Measurements from ENCODE around the gene XAB2.

Gene XAB2

DNA sequence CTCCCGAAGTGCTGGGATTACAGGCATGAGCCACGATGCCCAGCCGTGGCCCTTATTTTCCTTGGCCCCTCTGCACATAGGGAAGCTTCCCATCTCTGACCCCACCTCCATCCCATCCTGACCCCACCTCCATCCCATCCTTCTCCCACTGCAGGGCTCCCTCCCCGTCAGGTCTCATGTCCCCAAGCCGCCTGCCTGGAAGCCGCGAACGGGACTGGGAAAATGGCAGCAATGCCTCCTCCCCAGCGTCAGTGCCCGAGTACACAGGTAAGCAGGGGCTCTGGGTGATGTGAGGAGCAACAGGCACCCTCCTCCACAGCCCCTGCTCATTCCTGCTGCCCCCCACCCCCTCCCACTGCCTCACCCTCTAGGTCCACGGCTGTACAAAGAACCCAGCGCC, 12.2 kb downstream of the XAB2 start:
- no peak for DNase-seq (ENCODE audit: extremely low read depth, low read depth)
- TF ChIP-seq, protein P1, sequence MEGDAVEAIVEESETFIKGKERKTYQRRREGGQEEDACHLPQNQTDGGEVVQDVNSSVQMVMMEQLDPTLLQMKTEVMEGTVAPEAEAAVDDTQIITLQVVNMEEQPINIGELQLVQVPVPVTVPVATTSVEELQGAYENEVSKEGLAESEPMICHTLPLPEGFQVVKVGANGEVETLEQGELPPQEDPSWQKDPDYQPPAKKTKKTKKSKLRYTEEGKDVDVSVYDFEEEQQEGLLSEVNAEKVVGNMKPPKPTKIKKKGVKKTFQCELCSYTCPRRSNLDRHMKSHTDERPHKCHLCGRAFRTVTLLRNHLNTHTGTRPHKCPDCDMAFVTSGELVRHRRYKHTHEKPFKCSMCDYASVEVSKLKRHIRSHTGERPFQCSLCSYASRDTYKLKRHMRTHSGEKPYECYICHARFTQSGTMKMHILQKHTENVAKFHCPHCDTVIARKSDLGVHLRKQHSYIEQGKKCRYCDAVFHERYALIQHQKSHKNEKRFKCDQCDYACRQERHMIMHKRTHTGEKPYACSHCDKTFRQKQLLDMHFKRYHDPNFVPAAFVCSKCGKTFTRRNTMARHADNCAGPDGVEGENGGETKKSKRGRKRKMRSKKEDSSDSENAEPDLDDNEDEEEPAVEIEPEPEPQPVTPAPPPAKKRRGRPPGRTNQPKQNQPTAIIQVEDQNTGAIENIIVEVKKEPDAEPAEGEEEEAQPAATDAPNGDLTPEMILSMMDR (IDR thresholded peaks at IDR 0.05; ENCODE audit: low read depth, low read length), result no peak

DNA sequence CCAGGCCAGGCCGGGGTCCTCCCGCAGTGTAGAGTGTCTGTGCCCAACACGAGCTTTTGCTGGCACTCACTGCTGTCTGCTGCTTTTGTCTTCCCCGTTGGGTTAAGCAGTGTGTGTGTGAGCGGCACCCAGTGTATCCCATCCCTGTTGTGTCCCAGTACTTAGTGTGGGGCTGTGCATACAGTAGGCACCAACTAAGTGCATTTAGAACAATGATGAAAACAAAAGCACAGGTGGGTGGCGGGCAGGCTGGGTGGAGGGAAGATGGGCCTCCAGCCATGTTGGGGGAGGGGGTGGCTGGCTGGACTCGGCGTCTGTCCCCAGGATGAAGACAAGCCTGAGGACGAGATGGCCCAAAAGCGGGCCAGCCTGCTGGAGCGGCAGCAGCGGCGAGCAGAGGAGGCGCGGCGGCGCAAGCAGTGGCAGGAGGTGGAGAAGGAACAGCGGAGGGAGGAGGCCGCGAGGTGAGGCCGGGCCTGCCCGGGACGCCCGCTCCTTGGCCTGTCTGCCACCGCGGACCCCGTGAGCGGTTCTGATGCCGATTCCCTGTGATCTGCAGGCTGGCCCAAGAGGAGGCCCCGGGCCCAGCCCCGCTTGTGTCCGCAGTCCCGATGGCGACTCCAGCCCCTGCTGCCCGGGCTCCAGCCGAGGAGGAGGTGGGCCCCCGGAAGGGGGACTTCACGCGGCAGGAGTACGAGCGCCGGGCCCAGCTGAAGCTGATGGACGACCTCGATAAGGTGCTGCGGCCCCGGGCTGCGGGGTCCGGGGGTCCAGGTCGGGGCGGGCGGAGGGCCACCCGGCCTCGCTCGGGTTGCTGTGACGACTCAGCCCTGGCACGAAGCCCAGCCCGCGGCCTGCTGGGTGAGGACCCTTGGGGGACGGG, 14.2 kb downstream of the XAB2 start:
- DNase-seq (ENCODE audit: extremely low read depth, low read depth), result no peak

DNA sequence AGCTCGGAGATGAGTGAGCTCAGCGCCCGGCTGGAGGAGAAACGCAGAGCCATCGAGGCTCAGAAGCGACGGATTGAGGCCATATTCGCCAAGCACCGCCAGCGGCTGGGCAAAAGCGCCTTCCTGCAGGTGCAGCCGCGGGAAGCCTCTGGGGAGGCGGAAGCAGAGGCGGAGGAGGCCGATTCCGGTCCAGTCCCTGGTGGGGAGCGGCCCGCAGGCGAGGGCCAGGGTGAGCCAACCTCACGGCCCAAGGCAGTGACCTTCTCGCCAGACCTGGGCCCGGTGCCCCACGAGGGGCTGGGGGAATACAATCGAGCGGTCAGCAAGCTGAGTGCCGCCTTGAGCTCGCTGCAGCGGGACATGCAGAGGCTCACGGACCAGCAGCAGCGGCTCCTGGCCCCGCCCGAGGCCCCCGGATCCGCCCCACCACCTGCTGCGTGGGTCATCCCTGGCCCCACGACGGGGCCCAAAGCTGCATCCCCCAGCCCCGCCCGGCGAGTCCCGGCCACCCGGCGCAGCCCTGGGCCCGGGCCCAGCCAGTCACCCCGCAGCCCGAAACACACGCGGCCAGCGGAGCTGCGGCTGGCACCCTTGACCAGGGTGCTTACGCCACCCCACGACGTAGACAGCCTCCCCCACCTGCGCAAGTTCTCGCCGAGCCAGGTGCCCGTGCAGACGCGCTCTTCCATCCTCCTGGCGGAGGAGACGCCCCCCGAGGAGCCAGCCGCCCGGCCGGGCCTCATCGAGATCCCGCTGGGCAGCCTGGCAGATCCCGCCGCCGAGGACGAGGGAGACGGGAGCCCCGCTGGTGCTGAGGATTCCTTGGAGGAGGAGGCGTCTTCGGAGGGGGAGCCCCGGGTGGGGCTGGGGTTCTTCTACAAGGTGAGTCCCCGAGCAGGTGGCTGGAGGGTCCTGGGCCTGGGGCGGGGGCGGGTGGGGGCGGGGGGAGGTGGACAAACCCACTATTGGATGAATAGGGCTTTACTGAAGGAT, 16.8 kb downstream of the XAB2 start:
- TF ChIP-seq, protein P1 (IDR thresholded peaks at IDR 0.05; ENCODE audit: low read depth, low read length), result no peak
- DNase-seq (ENCODE audit: extremely low read depth, low read depth), result no peak

More for the DNA sequence above, 14.2 kb downstream of the XAB2 start:
- TF ChIP-seq, protein P1 (IDR thresholded peaks at IDR 0.05; ENCODE audit: low read depth, low read length), result no peak

DNA sequence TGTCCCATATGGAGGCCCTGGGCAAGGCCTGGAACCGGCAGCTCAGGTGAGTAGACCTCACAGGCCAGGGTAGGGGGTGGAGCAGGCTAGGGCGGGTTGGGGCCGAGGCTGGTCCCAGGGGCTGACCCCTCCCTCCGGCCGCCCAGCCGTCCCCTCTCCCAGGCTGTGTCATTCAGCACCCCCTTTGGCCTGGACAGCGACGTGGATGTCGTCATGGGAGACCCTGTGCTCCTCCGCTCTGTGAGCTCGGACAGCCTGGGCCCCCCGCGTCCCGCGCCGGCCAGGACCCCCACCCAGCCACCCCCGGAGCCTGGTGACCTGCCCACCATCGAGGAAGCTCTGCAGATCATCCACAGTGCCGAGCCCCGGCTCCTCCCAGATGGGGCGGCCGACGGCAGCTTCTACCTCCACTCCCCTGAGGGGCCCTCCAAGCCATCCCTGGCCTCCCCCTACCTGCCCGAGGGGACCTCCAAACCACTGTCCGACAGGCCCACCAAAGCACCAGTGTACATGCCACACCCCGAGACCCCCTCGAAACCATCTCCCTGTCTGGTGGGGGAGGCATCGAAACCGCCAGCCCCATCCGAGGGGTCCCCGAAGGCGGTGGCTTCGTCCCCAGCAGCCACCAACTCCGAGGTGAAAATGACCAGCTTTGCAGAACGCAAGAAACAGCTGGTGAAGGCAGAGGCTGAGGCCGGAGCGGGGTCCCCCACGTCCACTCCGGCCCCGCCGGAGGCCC, 17.6 kb downstream of the XAB2 start:
- no peak for DNase-seq (ENCODE audit: extremely low read depth, low read depth)
- TF ChIP-seq, protein P1 (IDR thresholded peaks at IDR 0.05; ENCODE audit: low read depth, low read length), result no peak

DNA sequence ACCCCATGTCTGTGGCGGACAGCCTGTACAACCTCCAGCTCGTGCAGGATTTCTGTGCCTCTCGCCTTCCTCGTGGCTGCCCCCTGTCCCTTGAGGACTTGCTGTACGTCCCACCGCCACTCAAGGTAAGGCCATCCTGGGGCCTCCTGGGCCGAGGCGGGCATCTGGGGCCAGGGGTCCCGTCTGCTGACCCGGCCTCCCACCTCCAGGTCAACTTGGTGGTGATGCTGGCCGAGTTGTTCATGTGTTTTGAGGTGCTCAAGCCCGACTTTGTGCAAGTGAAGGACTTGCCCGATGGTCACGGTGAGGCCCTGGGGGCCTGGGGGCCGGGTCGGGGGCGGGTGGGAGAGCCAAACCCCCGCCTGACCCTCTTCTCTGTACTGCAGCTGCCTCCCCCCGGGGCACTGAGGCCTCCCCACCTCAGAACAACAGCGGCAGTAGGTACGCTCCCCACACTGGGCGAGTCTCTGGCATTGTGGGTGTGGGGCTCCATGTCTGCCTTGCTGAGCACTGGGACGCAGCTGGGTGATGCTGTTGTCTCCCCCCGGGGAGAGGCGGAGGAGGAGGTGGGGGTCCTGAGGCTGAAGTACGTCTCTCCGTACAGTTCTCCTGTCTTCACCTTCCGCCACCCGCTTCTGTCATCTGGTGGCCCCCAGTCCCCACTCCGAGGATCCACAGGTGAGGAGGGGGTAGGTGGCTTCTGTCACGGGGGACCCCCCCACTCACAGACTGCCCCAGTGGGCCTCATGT, 18.7 kb downstream of the XAB2 start:
- no peak for DNase-seq (ENCODE audit: extremely low read depth, low read depth)

More for the DNA sequence above, 18.7 kb downstream of the XAB2 start:
- TF ChIP-seq, protein P1 (IDR thresholded peaks at IDR 0.05; ENCODE audit: low read depth, low read length), result no peak
